ENCODE data around the gene RAB10. TPM values are rescaled to one million over a fixed set of nuclear protein-coding genes. Genes with fewer than 3 reads are reported as not detected.

Gene RAB10
- total RNA-seq, 1 donor from 2014 or later, result 49.1 TPM

GRCh38 chr2:26000561-26001082, 33.3 kb upstream of the RAB10 start:
- Histone ChIP-seq H3K27me3 (ENCODE audit: control insufficient read depth in 3 of 3, insufficient read depth in 3 of 3, low read length in 3 of 3) (no peaks in the 10 kb centered on the region), H3K4me1 (ENCODE audit: control insufficient read depth in 3 of 3, insufficient read depth in 3 of 3, low read length in 3 of 3) (peaks cover 25 to 42% (median 40%) of the 10 kb centered on the region in 3 donors), H3K27ac (ENCODE audit: low read depth, low read length) (peak overlapping the region; percentile 75), H3K9ac (ENCODE audit: low read depth in 1 of 3, low read length in 3 of 3) (peak overlapping the region in 1 of 3 donors; percentile 54), H3K9me3 (ENCODE audit: control insufficient read depth in 3 of 3, low read length in 3 of 3) (no peaks in the 10 kb centered on the region), H3K36me3 (ENCODE audit: control insufficient read depth in 3 of 3, insufficient read depth in 3 of 3, low read length in 3 of 3) (no peaks in the 10 kb centered on the region), H3K4me3 (ENCODE audit: low read length in 3 of 3) (peak overlapping the region in 1 of 3 donors; percentile 22)

- Histone ChIP-seq H3K9ac (ENCODE audit: low read depth in 1 of 3, low read length in 3 of 3) (peak overlapping the region; percentile 40 to 76 (median 70)), H3K27ac (ENCODE audit: low read depth, low read length) (peak overlapping the region; percentile 75), H3K36me3 (ENCODE audit: control insufficient read depth in 3 of 3, insufficient read depth in 3 of 3, low read length in 3 of 3) (no peaks in the 10 kb centered on the region), H3K27me3 (ENCODE audit: control insufficient read depth in 3 of 3, insufficient read depth in 3 of 3, low read length in 3 of 3) (no peaks in the 10 kb centered on the region), H3K4me1 (ENCODE audit: control insufficient read depth in 3 of 3, insufficient read depth in 3 of 3, low read length in 3 of 3) (peaks cover 25 to 42% (median 40%) of the 10 kb centered on the region in 3 donors), H3K4me3 (ENCODE audit: low read length in 3 of 3) (no peak overlapping the region), H3K9me3 (ENCODE audit: control insufficient read depth in 3 of 3, low read length in 3 of 3) (no peaks in the 10 kb centered on the region)
Observed at GRCh38 chr2:26001743-26002351, 32.0 kb upstream of the RAB10 start.

GRCh38 chr2:26002632-26003310, 31.1 kb upstream of the RAB10 start:
- Histone ChIP-seq H3K36me3 (ENCODE audit: control insufficient read depth in 3 of 3, insufficient read depth in 3 of 3, low read length in 3 of 3) (no peaks in the 10 kb centered on the region), H3K27ac (ENCODE audit: low read depth, low read length) (peak overlapping the region; percentile 75), H3K4me1 (ENCODE audit: control insufficient read depth in 3 of 3, insufficient read depth in 3 of 3, low read length in 3 of 3) (peaks cover 25 to 38% (median 35%) of the 10 kb centered on the region in 3 donors), H3K9ac (ENCODE audit: low read depth in 1 of 3, low read length in 3 of 3) (peak overlapping the region in 1 of 3 donors; percentile 76), H3K4me3 (ENCODE audit: low read length in 3 of 3) (no peak overlapping the region), H3K9me3 (ENCODE audit: control insufficient read depth in 3 of 3, low read length in 3 of 3) (no peaks in the 10 kb centered on the region), H3K27me3 (ENCODE audit: control insufficient read depth in 3 of 3, insufficient read depth in 3 of 3, low read length in 3 of 3) (no peaks in the 10 kb centered on the region)

GRCh38 chr2:26008095-26008494, 25.8 kb upstream of the RAB10 start:
- no peaks in the 10 kb centered on the region for H3K36me3 ChIP-seq (ENCODE audit: control insufficient read depth in 3 of 3, insufficient read depth in 3 of 3, low read length in 3 of 3)
- H3K9me3 ChIP-seq (ENCODE audit: control insufficient read depth in 3 of 3, low read length in 3 of 3), result no peaks in the 10 kb centered on the region
- H3K9ac ChIP-seq (ENCODE audit: low read depth in 1 of 3, low read length in 3 of 3), result no peak overlapping the region
- no peak overlapping the region for H3K27ac ChIP-seq (ENCODE audit: low read depth, low read length)
- H3K4me3 ChIP-seq (ENCODE audit: low read length in 3 of 3), result no peak overlapping the region
- no peaks in the 10 kb centered on the region for H3K27me3 ChIP-seq (ENCODE audit: control insufficient read depth in 3 of 3, insufficient read depth in 3 of 3, low read length in 3 of 3)
- H3K4me1 ChIP-seq (ENCODE audit: control insufficient read depth in 3 of 3, insufficient read depth in 3 of 3, low read length in 3 of 3), result peaks cover 17 to 23% (median 19%) of the 10 kb centered on the region in 3 donors

GRCh38 chr2:26008851-26009566, 24.9 kb upstream of the RAB10 start:
- Histone ChIP-seq H3K9ac (ENCODE audit: low read depth in 1 of 3, low read length in 3 of 3) (no peak overlapping the region), H3K36me3 (ENCODE audit: control insufficient read depth in 3 of 3, insufficient read depth in 3 of 3, low read length in 3 of 3) (no peaks in the 10 kb centered on the region), H3K27ac (ENCODE audit: low read depth, low read length) (no peak overlapping the region), H3K4me3 (ENCODE audit: low read length in 3 of 3) (no peak overlapping the region), H3K4me1 (ENCODE audit: control insufficient read depth in 3 of 3, insufficient read depth in 3 of 3, low read length in 3 of 3) (peaks cover 17 to 24% (median 18%) of the 10 kb centered on the region in 3 donors), H3K9me3 (ENCODE audit: control insufficient read depth in 3 of 3, low read length in 3 of 3) (no peaks in the 10 kb centered on the region), H3K27me3 (ENCODE audit: control insufficient read depth in 3 of 3, insufficient read depth in 3 of 3, low read length in 3 of 3) (no peaks in the 10 kb centered on the region)

DNA sequence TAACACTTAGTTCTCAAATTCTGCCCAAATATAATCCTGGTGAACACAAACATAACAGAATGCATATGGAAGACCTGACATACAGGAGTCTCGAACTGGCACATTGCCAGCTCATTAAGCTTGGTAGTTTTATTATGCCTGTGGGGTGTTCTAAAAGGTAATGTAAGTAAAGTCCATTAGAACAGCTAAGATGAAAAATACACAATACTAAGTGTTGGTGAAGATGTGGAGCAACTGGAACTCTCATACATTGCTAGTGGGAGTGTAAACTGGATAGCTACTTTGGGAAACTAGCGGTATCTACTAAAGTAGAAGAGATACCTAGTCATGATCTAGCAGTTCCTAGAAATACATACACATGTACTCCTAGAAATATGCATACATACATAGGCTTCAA, 24.3 kb upstream of the RAB10 start:
- no peak overlapping the region for H3K4me3 ChIP-seq (ENCODE audit: low read length in 3 of 3)
- no peaks in the 10 kb centered on the region for H3K36me3 ChIP-seq (ENCODE audit: control insufficient read depth in 3 of 3, insufficient read depth in 3 of 3, low read length in 3 of 3)
- H3K27me3 ChIP-seq (ENCODE audit: control insufficient read depth in 3 of 3, insufficient read depth in 3 of 3, low read length in 3 of 3), result no peaks in the 10 kb centered on the region
- no peaks in the 10 kb centered on the region for H3K9me3 ChIP-seq (ENCODE audit: control insufficient read depth in 3 of 3, low read length in 3 of 3)
- H3K27ac ChIP-seq (ENCODE audit: low read depth, low read length), result no peak overlapping the region
- peaks cover 17 to 24% (median 18%) of the 10 kb centered on the region in 3 donors for H3K4me1 ChIP-seq (ENCODE audit: control insufficient read depth in 3 of 3, insufficient read depth in 3 of 3, low read length in 3 of 3)
- no peak overlapping the region for H3K9ac ChIP-seq (ENCODE audit: low read depth in 1 of 3, low read length in 3 of 3)

GRCh38 chr2:26010943-26011342, 22.9 kb upstream of the RAB10 start:
- H3K4me1 ChIP-seq (ENCODE audit: control insufficient read depth in 3 of 3, insufficient read depth in 3 of 3, low read length in 3 of 3), result peaks cover 17 to 24% (median 18%) of the 10 kb centered on the region in 3 donors
- H3K9ac ChIP-seq (ENCODE audit: low read depth in 1 of 3, low read length in 3 of 3), result no peak overlapping the region
- H3K27me3 ChIP-seq (ENCODE audit: control insufficient read depth in 3 of 3, insufficient read depth in 3 of 3, low read length in 3 of 3), result no peaks in the 10 kb centered on the region
- no peak overlapping the region for H3K27ac ChIP-seq (ENCODE audit: low read depth, low read length)
- H3K36me3 ChIP-seq (ENCODE audit: control insufficient read depth in 3 of 3, insufficient read depth in 3 of 3, low read length in 3 of 3), result no peaks in the 10 kb centered on the region
- no peaks in the 10 kb centered on the region for H3K9me3 ChIP-seq (ENCODE audit: control insufficient read depth in 3 of 3, low read length in 3 of 3)
- H3K4me3 ChIP-seq (ENCODE audit: low read length in 3 of 3), result no peak overlapping the region

DNA sequence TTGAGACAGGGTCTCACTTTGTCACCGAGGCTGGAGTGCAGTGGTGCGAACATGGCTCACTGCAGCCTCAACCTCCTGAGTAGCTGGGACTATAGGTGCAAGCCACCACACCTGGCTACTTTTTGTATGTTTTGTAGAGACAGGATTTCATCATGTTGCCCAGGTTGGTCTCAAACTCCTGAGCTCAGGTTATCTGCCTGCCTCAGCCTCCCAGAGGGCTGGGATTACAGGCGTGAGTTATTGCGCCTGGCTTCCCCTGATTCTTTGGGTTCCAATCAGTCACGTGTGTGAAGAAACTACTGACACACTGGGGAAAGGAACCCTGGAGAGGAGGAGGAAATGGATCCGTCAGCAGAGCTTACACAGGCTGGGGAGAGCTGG, 22.3 kb upstream of the RAB10 start:
- H3K9me3 ChIP-seq (ENCODE audit: control insufficient read depth in 3 of 3, low read length in 3 of 3), result no peaks in the 10 kb centered on the region
- H3K4me1 ChIP-seq (ENCODE audit: control insufficient read depth in 3 of 3, insufficient read depth in 3 of 3, low read length in 3 of 3), result peaks cover 17 to 29% (median 18%) of the 10 kb centered on the region in 3 donors
- H3K27ac ChIP-seq (ENCODE audit: low read depth, low read length), result peak overlapping the region; percentile 79
- peak overlapping the region in 1 of 3 donors; percentile 34 for H3K4me3 ChIP-seq (ENCODE audit: low read length in 3 of 3)
- H3K9ac ChIP-seq (ENCODE audit: low read depth in 1 of 3, low read length in 3 of 3), result peak overlapping the region in 1 of 3 donors; percentile 75
- H3K36me3 ChIP-seq (ENCODE audit: control insufficient read depth in 3 of 3, insufficient read depth in 3 of 3, low read length in 3 of 3), result no peaks in the 10 kb centered on the region
- no peaks in the 10 kb centered on the region for H3K27me3 ChIP-seq (ENCODE audit: control insufficient read depth in 3 of 3, insufficient read depth in 3 of 3, low read length in 3 of 3)

GRCh38 chr2:26011990-26012856, 21.7 kb upstream of the RAB10 start:
- peak overlapping the region; percentile 4 to 35 (median 34) for H3K4me3 ChIP-seq (ENCODE audit: low read length in 3 of 3)
- H3K9ac ChIP-seq (ENCODE audit: low read depth in 1 of 3, low read length in 3 of 3), result peak overlapping the region; percentile 45 to 75 (median 47)
- H3K4me1 ChIP-seq (ENCODE audit: control insufficient read depth in 3 of 3, insufficient read depth in 3 of 3, low read length in 3 of 3), result peaks cover 19 to 32% (median 21%) of the 10 kb centered on the region in 3 donors
- H3K9me3 ChIP-seq (ENCODE audit: control insufficient read depth in 3 of 3, low read length in 3 of 3), result no peaks in the 10 kb centered on the region
- H3K27me3 ChIP-seq (ENCODE audit: control insufficient read depth in 3 of 3, insufficient read depth in 3 of 3, low read length in 3 of 3), result no peaks in the 10 kb centered on the region
- no peaks in the 10 kb centered on the region for H3K36me3 ChIP-seq (ENCODE audit: control insufficient read depth in 3 of 3, insufficient read depth in 3 of 3, low read length in 3 of 3)
- peak overlapping the region; percentile 79 for H3K27ac ChIP-seq (ENCODE audit: low read depth, low read length)
